ENCODE results near the gene HOXA7. TPM values are rescaled to one million over a fixed set of nuclear protein-coding genes. Genes with fewer than 3 reads are reported as not detected.

HOXA7 gene
- total RNA-seq, 1 donor from 2014 or later, result 0.72 TPM

GRCh38 chr7:27107391-27108381 lies 48.8 kb downstream of the HOXA7 start:
- no peak for DNase-seq (ENCODE audit: low spot score)

- DNase-seq (ENCODE audit: low spot score), result no peak
These were observed 49.6 kb downstream of the HOXA7 start for GRCh38 chr7:27106901-27107240.

- DNase-seq (ENCODE audit: low spot score), result no peak
These were observed 50.1 kb downstream of the HOXA7 start for GRCh38 chr7:27106181-27106900.

- DNase-seq (ENCODE audit: low spot score), result no peak
These were observed 51.0 kb downstream of the HOXA7 start for GRCh38 chr7:27105301-27106031.

- peak; percentile 73 for DNase-seq (ENCODE audit: low spot score)
These were observed 52.0 kb downstream of the HOXA7 start for GRCh38 chr7:27104341-27105058.

Other genes with a start within 250 kb of the HOXA7 start
- gene HOXA1, start 60.7 kb downstream of the HOXA7 start, total RNA-seq (ENCODE audit: insufficient read depth, low replicate concordance), result 1.9 TPM
- gene HOXA2, start 54.0 kb downstream of the HOXA7 start, total RNA-seq (ENCODE audit: insufficient read depth, low replicate concordance), result 0.24 TPM
- gene HOXA4, start 25.9 kb downstream of the HOXA7 start, total RNA-seq (ENCODE audit: insufficient read depth, low replicate concordance), result 4.1 TPM
- 2.9 TPM for gene HOXA5, start 13.0 kb downstream of the HOXA7 start, total RNA-seq (ENCODE audit: insufficient read depth, low replicate concordance)
- not detected for gene HOXA6, start 8.9 kb downstream of the HOXA7 start, total RNA-seq (ENCODE audit: insufficient read depth, low replicate concordance)
- 0.96 TPM for gene HOXA3, start 4.1 kb downstream of the HOXA7 start, total RNA-seq (ENCODE audit: insufficient read depth, low replicate concordance)
- gene HOXA9, start 8.9 kb upstream of the HOXA7 start, total RNA-seq (ENCODE audit: insufficient read depth, low replicate concordance), result 18.8 TPM
- 14.2 TPM for gene HOXA10, start 17.6 kb upstream of the HOXA7 start, total RNA-seq (ENCODE audit: insufficient read depth, low replicate concordance)
- 6.3 TPM for gene HOXA11, start 28.6 kb upstream of the HOXA7 start, total RNA-seq (ENCODE audit: insufficient read depth, low replicate concordance)
- 15.6 TPM for gene HOXA13, start 43.4 kb upstream of the HOXA7 start, total RNA-seq (ENCODE audit: insufficient read depth, low replicate concordance)
- gene EVX1, start 86.1 kb upstream of the HOXA7 start, total RNA-seq (ENCODE audit: insufficient read depth, low replicate concordance), result 1.7 TPM